H1 (cell line): ENCODE measurements around the gene WWC2. TPM values are rescaled to one million over a fixed set of nuclear protein-coding genes. Genes with fewer than 3 reads are reported as not detected.

Experiments used
- CHD2 ChIP-seq: IDR thresholded peaks from 2 replicates; pipeline ENCODE4 v1.6.1; 2012; ENCODE audit warnings: low read length, improper control_type of control experiment
- SUZ12 ChIP-seq: fragments of 200-600 bp; sonication (generic); IDR thresholded peaks from 2 replicates; pipeline ENCODE4 v1.6.1; 2012; ENCODE audit warnings: mild to moderate bottlenecking, inconsistent platforms, low read length, moderate library complexity, mixed read lengths
- polyA plus RNA-seq, 7 experiments: library from polyadenylated mRNA; depleted of rRNA in 3 of 7; stranded (reverse) in 5 of 7; unstranded in 2 of 7; fragments of >200 nt in 5 of 7; fragments of 200-250 nt in 2 of 7; gene quantifications; 1 replicate in 5 of 7; 2 replicates in 1 of 7; 4 replicates in 1 of 7; pipeline versions ENCODE4 v1.2.1 to v1.2.3, GENCODE V29; 2011 to 2013; ENCODE audit warnings: missing spikeins in 2 of 7, mixed read lengths in 2 of 7
- total RNA-seq: library from RNA; stranded (reverse); fragmentation: NEBNext Ultra II Directional; extraction: Animal tissue kit (Norgen Biotek cat#: 25700); gene quantifications from 2 replicates; pipeline ENCODE4 v1.2.1, GENCODE V29; 2021
- TF ChIP-seq, protein P1 (sequence below): IDR thresholded peaks from 2 replicates; pipeline ENCODE4 v1.6.1; 2011; ENCODE audit warnings: low read depth, mild to moderate bottlenecking, low read length; ENCODE audit not compliant: insufficient read depth

Gene WWC2
- total and polyA plus RNA-seq, 2 of the 8 experiments (the other 6 are each of a cell fraction or from before 2014, with no cell fraction given): 17.6 to 135 TPM

GRCh38 chr4:183295711-183296110 is 196.7 kb downstream of the WWC2 start (continued):
- TF ChIP-seq SUZ12 (no peak), CHD2 (no peak)
- TF ChIP-seq, protein P1, sequence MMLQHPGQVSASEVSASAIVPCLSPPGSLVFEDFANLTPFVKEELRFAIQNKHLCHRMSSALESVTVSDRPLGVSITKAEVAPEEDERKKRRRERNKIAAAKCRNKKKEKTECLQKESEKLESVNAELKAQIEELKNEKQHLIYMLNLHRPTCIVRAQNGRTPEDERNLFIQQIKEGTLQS: no peak
